Stimulated activated CD8-positive, alpha-beta memory T cell treated with anti-CD3 and anti-CD28 coated beads, Interleukin-12 subunit alpha, Interleukin-12 subunit beta, amount 100 ng/mL, for 24 hours (primary cell): Measurements from ENCODE around the gene TOR2A.

Source experiments
- DNase-seq: peaks from one replicate; pipeline ENCODE4 v3.0.0-alpha.2; 2020; ENCODE audit errors: extremely low read depth

Gene TOR2A

GRCh38 chr9:127742435-127743088 is 7.5 kb upstream of the TOR2A start:
- no peak for DNase-seq

GRCh38 chr9:127741831-127742434 is 6.8 kb upstream of the TOR2A start:
- DNase-seq, result no peak

GRCh38 chr9:127739614-127740330 is 4.7 kb upstream of the TOR2A start:
- no peak for DNase-seq

- no peak for DNase-seq
These were observed 3.6 kb upstream of the TOR2A start for GRCh38 chr9:127738666-127739065.

DNA sequence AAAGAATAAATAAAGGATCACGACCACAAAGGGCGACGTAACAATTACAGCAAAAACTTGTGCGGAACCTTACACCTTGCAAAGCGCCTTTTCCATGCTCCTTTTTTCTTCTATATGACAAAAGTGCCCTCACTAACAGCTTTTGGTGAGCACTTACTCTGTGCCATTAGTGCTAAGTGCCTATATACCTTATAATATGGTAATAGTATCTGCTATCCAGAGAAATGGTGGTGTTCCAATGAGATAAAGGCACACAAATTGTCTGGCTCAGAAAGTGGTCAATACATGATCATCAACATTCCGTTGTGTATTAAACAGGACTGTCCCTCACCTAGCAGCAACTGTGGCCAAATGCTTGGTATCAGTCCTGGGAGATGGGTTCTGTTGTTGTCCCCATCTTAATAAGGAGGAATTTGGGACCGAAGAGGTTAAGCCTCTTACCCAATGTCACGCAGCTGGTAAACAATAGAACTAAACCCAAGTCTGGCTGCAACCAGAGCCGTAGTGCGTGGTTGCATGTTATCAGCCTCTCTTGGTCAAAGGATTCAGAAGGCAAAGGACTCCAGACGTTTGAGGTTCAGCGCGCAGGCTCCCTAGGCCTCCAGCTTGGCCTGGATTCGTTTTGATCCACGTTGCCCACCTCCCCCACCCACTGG is 564 bp upstream of the TOR2A start:
- DNase-seq, result no peak

- no peak for DNase-seq
These were observed 797 bp downstream of the TOR2A start for GRCh38 chr9:127734247-127734746.

DNA sequence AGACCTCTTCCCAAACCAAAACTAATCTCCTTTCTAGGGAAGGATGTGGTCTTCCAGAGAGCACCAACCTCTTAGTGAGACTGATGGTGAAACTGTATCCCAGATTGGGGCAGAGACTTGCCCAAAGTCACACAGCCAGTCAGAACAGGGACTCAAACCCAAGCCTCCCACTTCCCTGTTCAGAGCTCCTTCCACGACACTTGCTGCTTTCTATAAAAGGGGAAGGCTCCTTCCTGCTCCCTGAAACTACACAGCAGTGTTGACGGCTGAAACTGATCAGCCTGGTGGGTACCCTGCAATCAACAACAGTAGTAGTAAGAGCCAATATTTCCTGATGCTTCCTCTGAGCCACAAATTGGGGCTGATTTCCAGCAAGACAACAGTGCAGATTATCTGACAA is 1.5 kb downstream of the TOR2A start:
- no peak for DNase-seq

- no peak for DNase-seq
These were observed 2.6 kb downstream of the TOR2A start for GRCh38 chr9:127732444-127732843.

GRCh38 chr9:127731938-127732337 is 3.2 kb downstream of the TOR2A start:
- DNase-seq, result no peak

DNA sequence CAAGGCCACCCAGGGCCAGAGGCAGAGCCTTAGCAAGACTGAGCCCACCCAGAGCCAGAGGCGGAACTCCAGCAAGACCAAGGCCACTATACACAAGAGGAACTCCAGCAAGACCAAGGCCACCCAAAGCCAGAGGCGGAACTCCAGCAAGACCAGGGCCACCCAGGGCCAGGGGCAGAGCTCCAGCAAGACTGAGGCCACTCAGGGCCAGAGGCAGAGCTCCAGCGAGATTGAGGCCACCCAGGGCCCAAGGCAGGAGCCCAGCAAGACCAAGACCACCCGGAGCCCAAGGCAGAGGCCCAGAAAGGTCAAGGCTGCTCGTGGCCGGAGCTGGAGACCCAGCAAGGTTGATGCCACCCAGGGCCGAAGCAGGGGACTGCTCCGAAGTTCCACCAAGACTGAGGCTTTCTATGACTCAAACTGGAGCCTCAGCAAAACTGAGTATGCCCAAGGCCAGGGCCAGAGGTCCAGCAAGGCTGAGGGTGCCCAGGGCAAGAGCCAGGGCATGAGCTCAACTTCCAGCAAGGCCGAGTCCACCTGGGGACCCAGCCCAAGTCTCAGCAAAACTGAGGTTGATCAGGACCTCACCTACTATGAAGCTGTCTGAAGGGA is 4.2 kb downstream of the TOR2A start:
- no peak for DNase-seq

DNA sequence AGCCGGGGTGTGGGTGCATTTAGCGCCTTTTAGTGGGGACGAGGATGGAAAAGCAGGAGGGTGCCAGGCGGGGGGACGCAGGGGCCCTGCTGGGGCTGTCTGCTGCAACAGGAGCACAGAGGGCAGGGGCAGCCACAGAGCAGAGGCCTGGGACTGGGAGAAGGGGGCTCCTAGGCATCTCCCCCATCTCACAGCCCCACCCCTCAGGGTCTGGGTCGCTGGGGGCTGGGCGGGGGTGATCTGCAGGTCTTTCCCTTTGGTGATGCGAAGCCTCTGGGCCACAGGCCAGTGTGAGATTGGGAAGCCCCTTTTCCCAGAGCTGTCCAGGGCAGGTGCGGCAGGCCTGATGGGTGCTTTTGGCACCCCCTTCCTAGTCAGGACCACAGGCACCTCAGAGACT is 4.8 kb downstream of the TOR2A start:
- DNase-seq, result no peak

DNA sequence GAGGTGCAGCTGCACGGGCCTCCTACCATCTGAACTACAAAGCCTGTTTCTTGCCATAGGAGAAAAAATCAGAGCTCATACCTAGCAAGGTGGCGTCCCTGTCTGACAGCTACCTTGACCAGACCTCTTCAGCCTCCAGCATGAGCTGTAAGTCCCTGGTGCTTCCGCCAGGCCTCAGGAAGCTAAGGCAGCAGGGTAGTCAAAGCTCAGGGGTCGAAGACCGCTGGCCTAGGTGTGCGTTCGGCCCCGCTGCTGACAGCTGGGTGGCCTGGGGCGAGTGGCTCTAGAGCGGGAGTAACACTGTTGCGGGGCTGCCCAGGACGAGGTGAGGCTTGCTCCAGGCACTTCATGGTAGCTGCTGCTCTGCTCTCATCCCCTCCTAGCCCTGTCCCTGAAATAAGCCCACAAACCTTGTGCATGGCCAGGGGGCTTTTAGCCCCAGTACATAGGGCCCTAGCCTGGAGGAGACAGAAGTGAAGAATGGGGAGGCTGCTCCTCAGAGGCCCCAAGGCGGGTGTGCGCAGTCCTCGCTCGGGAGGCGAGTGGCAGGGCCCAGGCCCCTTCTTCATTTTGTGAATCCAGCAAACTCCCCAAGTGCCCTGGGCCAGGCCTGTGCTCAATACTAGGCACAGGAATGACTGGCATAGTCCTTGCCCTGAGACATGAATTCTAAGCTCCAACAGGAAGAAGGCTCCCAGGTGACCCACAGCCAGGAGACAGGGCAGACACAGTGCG is 5.4 kb downstream of the TOR2A start:
- no peak for DNase-seq

GRCh38 chr9:127728808-127729207 is 6.3 kb downstream of the TOR2A start:
- no peak for DNase-seq

- DNase-seq, result no peak
These were observed 8.2 kb downstream of the TOR2A start for GRCh38 chr9:127726871-127727270.

DNA sequence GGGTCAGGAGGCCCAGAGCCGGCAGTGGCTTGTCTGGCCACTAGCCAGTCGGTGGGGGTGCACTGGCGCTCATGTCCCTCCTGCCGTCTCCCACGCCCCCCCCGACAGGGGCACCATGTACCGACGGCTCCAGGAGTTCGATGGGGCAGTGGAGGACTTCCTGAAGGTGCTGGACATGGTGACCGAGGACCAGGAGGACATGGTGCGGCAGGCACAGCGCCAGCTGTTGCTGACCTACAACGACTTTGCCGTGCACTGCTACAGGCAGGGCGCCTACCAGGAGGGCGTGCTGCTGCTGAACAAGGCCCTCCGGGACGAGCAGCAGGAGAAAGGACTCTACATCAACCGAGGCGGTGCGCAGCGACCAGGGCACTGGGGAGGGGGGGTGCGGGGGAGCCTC is 11.1 kb downstream of the TOR2A start:
- no peak for DNase-seq

GRCh38 chr9:127723444-127723843 is 11.7 kb downstream of the TOR2A start:
- DNase-seq, result no peak

- DNase-seq, result no peak
These were observed 12.1 kb downstream of the TOR2A start for GRCh38 chr9:127723013-127723412.

GRCh38 chr9:127722055-127722745 is 12.9 kb downstream of the TOR2A start:
- no peak for DNase-seq

- no peak for DNase-seq
These were observed 13.7 kb downstream of the TOR2A start for GRCh38 chr9:127721391-127721821.

DNA sequence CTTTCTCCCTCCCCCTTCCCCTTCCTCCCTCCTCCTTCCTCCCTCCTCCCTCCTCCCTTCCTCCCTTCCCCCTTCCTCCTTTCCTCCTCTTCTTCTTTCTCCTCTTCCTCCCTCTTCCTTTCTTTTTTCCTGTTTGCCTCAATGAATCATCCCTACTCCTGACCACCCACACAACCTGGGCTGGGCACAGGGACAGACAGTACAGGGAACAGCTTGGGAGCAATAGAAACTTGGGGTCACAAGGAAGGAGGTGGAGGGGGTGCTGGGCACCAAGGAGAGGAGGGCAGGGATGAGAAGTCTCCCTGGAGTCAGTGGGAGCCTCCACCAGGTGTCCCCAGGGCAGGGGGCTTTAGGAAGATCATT is 14.2 kb downstream of the TOR2A start:
- DNase-seq, result no peak
